ENCODE results near the gene KLHL29.

KLHL29 gene

GRCh38 chr2:23378496-23378895 is 6.5 kb upstream of the KLHL29 start:
- ChIA-PET CTCF (no interaction called here), POLR2A (ENCODE audit: low non-redundant PET) (interaction anchor here (0.7 kb wide), 1 partner anchor 113 kb away, joined by 5 read pairs; no protein-coding TSS in a partner anchor)
- TF ChIP-seq CTCF (conservative IDR thresholded peaks at IDR 0.05; ENCODE audit: low read depth) = no peak
- peak; percentile 16 for DNase-seq (ENCODE audit: low spot score)
- no peak overlapping the region for H3K27ac ChIP-seq

- ChIA-PET POLR2A (ENCODE audit: low non-redundant PET) (interaction anchor here (0.5 to 0.7 kb wide), 2 partner anchors 11 to 600 kb away, joined by 3 to 4 read pairs; no protein-coding TSS in a partner anchor), CTCF (no interaction called here)
- no peak for DNase-seq (ENCODE audit: low spot score)
- H3K27ac ChIP-seq = no peak overlapping the region
- no peak for TF ChIP-seq CTCF (conservative IDR thresholded peaks at IDR 0.05; ENCODE audit: low read depth)
These were observed 5.7 kb upstream of the KLHL29 start for GRCh38 chr2:23379220-23379695.

- POLR2A ChIA-PET (ENCODE audit: low non-redundant PET) = no interaction called here
- CTCF ChIA-PET = no interaction called here
- H3K27ac ChIP-seq = peak overlapping the region; percentile 80
- TF ChIP-seq CTCF (conservative IDR thresholded peaks at IDR 0.05; ENCODE audit: low read depth) = no peak
- DNase-seq (ENCODE audit: low spot score) = no peak
These were observed 4.4 kb upstream of the KLHL29 start for GRCh38 chr2:23380562-23381065.

GRCh38 chr2:23381084-23381483 is 3.9 kb upstream of the KLHL29 start:
- ChIA-PET CTCF (no interaction called here), POLR2A (ENCODE audit: low non-redundant PET) (no interaction called here)
- H3K27ac ChIP-seq = peak overlapping the region; percentile 80
- TF ChIP-seq CTCF (conservative IDR thresholded peaks at IDR 0.05; ENCODE audit: low read depth) = no peak
- DNase-seq (ENCODE audit: low spot score) = peak; percentile 75

- ChIA-PET CTCF (no interaction called here), POLR2A (ENCODE audit: low non-redundant PET) (no interaction called here)
- no peak for TF ChIP-seq CTCF (conservative IDR thresholded peaks at IDR 0.05; ENCODE audit: low read depth)
- H3K27ac ChIP-seq = no peak overlapping the region; the same call in 1 of the 2 replicates
- no peak for DNase-seq (ENCODE audit: low spot score)
These were observed 3.5 kb upstream of the KLHL29 start for GRCh38 chr2:23381485-23381884.

GRCh38 chr2:23383100-23383499 is 1.9 kb upstream of the KLHL29 start:
- no peak for TF ChIP-seq CTCF (conservative IDR thresholded peaks at IDR 0.05; ENCODE audit: low read depth)
- DNase-seq (ENCODE audit: low spot score) = no peak
- POLR2A ChIA-PET (ENCODE audit: low non-redundant PET) = no interaction called here
- H3K27ac ChIP-seq = peak overlapping the region; percentile 20
- CTCF ChIA-PET = interaction anchor here (0.7 kb wide), 1 partner anchor 1454 kb away, joined by 4 read pairs; no protein-coding TSS in a partner anchor

Data from RWPE1 (cell line).